HepG2 (cell line): Measurements from ENCODE around the gene CRIP1. TPM values are rescaled to one million over a fixed set of nuclear protein-coding genes. Genes with fewer than 3 reads are reported as not detected.

Experiments
- NFKBIZ ChIP-seq: IDR thresholded peaks from 2 replicates; pipeline ENCODE4 v1.6.1; 2018; ENCODE audit warnings: missing genetic modification reagents, missing compliant biosample characterization
- NKX3-1 ChIP-seq: sonication (generic); formaldehyde crosslinking; IDR thresholded peaks from 2 replicates; pipeline ENCODE4 v1.5.0; 2020; ENCODE audit warnings: missing genetic modification reagents
- POLR2AphosphoS2 ChIP-seq: IDR thresholded peaks from 2 replicates; pipeline ENCODE4 v1.6.1; 2011; ENCODE audit warnings: low read depth, low read length, improper control_type of control experiment
- TEAD2 ChIP-seq: sonication (generic); formaldehyde crosslinking; IDR thresholded peaks from 2 replicates; pipeline ENCODE4 v1.9.0; 2021; ENCODE audit warnings: missing genetic modification reagents
- ZBTB49 ChIP-seq: sonication (generic); formaldehyde crosslinking; IDR thresholded peaks from 2 replicates; pipeline ENCODE4 v1.4.0; 2020; ENCODE audit warnings: missing genetic modification reagents, borderline replicate concordance
- ZNF234 ChIP-seq: sonication (generic); formaldehyde crosslinking; conservative IDR thresholded peaks from 2 replicates; pipeline ENCODE4 v1.5.1; 2020; ENCODE audit warnings: mild to moderate bottlenecking, missing genetic modification reagents
- ZNF501 ChIP-seq: sonication (generic); formaldehyde crosslinking; IDR thresholded peaks from 2 replicates; pipeline ENCODE4 v1.5.1; 2020; ENCODE audit warnings: mild to moderate bottlenecking, moderate library complexity, missing genetic modification reagents
- ZNF83 ChIP-seq: sonication (generic); formaldehyde crosslinking; IDR thresholded peaks from 2 replicates; pipeline ENCODE4 v1.4.0; 2020; ENCODE audit warnings: missing genetic modification reagents, mild to moderate bottlenecking, borderline replicate concordance
- polyA plus RNA-seq, 8 experiments: library from polyadenylated mRNA; depleted of rRNA in 3 of 8; stranded (reverse) in 7 of 8; unstranded in 1 of 8; fragments of >200 nt; fragmentation: Illumina TruSeq in 4 of 8; extraction: Trizol in 4 of 8; gene quantifications; 2 replicates each; pipeline versions ENCODE4 v1.2.1 to v1.2.3, GENCODE V29; 2011 to 2016; ENCODE audit warnings: low read depth in 4 of 8, missing spikeins in 1 of 8, mixed read lengths in 1 of 8; ENCODE audit not compliant: insufficient read depth in 1 of 8
- total RNA-seq, 5 experiments: library from RNA; depleted of rRNA; stranded (reverse); fragments of >200 nt; fragmentation: Illumina TruSeq; extraction: Trizol; gene quantifications; 2 replicates each; pipeline ENCODE4 v1.2.3, GENCODE V29; 2016; ENCODE audit warnings: low read depth in 1 of 5
- TF ChIP-seq, protein P1 (sequence below): sonication (generic); formaldehyde crosslinking; IDR thresholded peaks from 2 replicates; pipeline ENCODE4 v1.5.0; 2020; ENCODE audit warnings: mild to moderate bottlenecking, missing genetic modification reagents, borderline replicate concordance
- TF ChIP-seq, protein P2 (sequence below): sonication (generic); formaldehyde crosslinking; IDR thresholded peaks from 2 replicates; pipeline ENCODE4 v1.4.0; 2020; ENCODE audit warnings: missing genetic modification reagents, mild to moderate bottlenecking, borderline replicate concordance
- TF ChIP-seq, protein P3 (sequence below): sonication (generic); formaldehyde crosslinking; IDR thresholded peaks from 2 replicates; pipeline ENCODE4 v1.5.1; 2020; ENCODE audit warnings: mild to moderate bottlenecking, missing genetic modification reagents, moderate library complexity

Gene CRIP1
- total and polyA plus RNA-seq, 2 of the 13 experiments (the other 11 are each of a cell fraction or from before 2014, with no cell fraction given): 53.9 to 59.5 TPM

- TF ChIP-seq ZBTB49 (CRISPR knock-in tag) (peak; percentile 67; the same call in 1 of the 2 replicates), POLR2AphosphoS2 (no peak), NFKBIZ (CRISPR knock-in tag) (no peak), ZNF83 (CRISPR knock-in tag) (no peak), ZNF501 (CRISPR knock-in tag) (peak; percentile 82), NKX3-1 (no peak), TEAD2 (CRISPR knock-in tag) (no peak), ZNF234 (CRISPR knock-in tag) (no peak)
- TF ChIP-seq, protein P1, sequence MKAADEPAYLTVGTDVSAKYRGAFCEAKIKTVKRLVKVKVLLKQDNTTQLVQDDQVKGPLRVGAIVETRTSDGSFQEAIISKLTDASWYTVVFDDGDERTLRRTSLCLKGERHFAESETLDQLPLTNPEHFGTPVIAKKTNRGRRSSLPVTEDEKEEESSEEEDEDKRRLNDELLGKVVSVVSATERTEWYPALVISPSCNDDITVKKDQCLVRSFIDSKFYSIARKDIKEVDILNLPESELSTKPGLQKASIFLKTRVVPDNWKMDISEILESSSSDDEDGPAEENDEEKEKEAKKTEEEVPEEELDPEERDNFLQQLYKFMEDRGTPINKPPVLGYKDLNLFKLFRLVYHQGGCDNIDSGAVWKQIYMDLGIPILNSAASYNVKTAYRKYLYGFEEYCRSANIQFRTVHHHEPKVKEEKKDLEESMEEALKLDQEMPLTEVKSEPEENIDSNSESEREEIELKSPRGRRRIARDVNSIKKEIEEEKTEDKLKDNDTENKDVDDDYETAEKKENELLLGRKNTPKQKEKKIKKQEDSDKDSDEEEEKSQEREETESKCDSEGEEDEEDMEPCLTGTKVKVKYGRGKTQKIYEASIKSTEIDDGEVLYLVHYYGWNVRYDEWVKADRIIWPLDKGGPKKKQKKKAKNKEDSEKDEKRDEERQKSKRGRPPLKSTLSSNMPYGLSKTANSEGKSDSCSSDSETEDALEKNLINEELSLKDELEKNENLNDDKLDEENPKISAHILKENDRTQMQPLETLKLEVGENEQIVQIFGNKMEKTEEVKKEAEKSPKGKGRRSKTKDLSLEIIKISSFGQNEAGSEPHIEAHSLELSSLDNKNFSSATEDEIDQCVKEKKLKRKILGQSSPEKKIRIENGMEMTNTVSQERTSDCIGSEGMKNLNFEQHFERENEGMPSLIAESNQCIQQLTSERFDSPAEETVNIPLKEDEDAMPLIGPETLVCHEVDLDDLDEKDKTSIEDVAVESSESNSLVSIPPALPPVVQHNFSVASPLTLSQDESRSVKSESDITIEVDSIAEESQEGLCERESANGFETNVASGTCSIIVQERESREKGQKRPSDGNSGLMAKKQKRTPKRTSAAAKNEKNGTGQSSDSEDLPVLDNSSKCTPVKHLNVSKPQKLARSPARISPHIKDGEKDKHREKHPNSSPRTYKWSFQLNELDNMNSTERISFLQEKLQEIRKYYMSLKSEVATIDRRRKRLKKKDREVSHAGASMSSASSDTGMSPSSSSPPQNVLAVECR: peak; percentile 56; the same call in 1 of the 2 replicates
- TF ChIP-seq, protein P2, sequence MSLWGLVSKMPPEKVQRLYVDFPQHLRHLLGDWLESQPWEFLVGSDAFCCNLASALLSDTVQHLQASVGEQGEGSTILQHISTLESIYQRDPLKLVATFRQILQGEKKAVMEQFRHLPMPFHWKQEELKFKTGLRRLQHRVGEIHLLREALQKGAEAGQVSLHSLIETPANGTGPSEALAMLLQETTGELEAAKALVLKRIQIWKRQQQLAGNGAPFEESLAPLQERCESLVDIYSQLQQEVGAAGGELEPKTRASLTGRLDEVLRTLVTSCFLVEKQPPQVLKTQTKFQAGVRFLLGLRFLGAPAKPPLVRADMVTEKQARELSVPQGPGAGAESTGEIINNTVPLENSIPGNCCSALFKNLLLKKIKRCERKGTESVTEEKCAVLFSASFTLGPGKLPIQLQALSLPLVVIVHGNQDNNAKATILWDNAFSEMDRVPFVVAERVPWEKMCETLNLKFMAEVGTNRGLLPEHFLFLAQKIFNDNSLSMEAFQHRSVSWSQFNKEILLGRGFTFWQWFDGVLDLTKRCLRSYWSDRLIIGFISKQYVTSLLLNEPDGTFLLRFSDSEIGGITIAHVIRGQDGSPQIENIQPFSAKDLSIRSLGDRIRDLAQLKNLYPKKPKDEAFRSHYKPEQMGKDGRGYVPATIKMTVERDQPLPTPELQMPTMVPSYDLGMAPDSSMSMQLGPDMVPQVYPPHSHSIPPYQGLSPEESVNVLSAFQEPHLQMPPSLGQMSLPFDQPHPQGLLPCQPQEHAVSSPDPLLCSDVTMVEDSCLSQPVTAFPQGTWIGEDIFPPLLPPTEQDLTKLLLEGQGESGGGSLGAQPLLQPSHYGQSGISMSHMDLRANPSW (CRISPR knock-in tag): no peak
- TF ChIP-seq, protein P3, sequence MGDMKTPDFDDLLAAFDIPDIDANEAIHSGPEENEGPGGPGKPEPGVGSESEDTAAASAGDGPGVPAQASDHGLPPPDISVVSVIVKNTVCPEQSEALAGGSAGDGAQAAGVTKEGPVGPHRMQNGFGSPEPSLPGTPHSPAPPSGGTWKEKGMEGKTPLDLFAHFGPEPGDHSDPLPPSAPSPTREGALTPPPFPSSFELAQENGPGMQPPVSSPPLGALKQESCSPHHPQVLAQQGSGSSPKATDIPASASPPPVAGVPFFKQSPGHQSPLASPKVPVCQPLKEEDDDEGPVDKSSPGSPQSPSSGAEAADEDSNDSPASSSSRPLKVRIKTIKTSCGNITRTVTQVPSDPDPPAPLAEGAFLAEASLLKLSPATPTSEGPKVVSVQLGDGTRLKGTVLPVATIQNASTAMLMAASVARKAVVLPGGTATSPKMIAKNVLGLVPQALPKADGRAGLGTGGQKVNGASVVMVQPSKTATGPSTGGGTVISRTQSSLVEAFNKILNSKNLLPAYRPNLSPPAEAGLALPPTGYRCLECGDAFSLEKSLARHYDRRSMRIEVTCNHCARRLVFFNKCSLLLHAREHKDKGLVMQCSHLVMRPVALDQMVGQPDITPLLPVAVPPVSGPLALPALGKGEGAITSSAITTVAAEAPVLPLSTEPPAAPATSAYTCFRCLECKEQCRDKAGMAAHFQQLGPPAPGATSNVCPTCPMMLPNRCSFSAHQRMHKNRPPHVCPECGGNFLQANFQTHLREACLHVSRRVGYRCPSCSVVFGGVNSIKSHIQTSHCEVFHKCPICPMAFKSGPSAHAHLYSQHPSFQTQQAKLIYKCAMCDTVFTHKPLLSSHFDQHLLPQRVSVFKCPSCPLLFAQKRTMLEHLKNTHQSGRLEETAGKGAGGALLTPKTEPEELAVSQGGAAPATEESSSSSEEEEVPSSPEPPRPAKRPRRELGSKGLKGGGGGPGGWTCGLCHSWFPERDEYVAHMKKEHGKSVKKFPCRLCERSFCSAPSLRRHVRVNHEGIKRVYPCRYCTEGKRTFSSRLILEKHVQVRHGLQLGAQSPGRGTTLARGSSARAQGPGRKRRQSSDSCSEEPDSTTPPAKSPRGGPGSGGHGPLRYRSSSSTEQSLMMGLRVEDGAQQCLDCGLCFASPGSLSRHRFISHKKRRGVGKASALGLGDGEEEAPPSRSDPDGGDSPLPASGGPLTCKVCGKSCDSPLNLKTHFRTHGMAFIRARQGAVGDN: peak; percentile 83
Observed at GRCh38 chr14:105480807-105481801, 5.6 kb upstream of the CRIP1 start (continued).
